ENCODE measurements around the gene NUDT5. TPM values are rescaled to one million over a fixed set of nuclear protein-coding genes. Genes with fewer than 3 reads are reported as not detected.
A peak's percentile ranks its signal among the peaks of the same experiment; 100 is the strongest.

The NUDT5 gene
- total RNA-seq, 1 donor from 2014 or later: 53.5 TPM

DNA sequence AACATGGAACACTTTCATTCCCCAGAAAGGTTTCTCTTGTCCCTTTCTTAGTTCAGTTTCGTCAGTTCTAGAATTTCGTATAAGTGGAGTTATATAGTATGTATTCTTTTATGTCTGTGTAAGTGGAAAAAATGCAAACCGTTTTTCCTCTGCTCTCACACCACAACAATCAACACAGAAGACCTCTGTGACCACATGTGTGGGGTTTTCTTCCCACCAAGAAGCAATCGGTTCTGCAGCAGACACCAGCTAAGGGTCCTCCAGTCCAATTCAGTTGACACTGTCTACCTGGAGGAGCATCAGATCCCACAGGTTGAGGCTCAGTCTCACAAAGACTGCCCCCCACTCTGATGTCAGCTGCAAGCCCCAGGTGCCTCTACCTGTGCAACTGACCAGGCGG, 6.5 kb upstream of the NUDT5 start:
- H3K9me3 Mint-ChIP-seq (ENCODE audit: unreplicated experiment): no peaks in the 10 kb centered on the region
- no peak for DNase-seq
- H3K4me1 Mint-ChIP-seq (ENCODE audit: low read depth, unreplicated experiment): no peaks in the 10 kb centered on the region
- H3K4me3 Mint-ChIP-seq (ENCODE audit: unreplicated experiment): no peak overlapping the region
- H3K27me3 Mint-ChIP-seq (ENCODE audit: unreplicated experiment): no peaks in the 10 kb centered on the region
- H3K36me3 Mint-ChIP-seq (ENCODE audit: unreplicated experiment): peaks cover 9% of the 10 kb centered on the region
- TF ChIP-seq, protein P1, sequence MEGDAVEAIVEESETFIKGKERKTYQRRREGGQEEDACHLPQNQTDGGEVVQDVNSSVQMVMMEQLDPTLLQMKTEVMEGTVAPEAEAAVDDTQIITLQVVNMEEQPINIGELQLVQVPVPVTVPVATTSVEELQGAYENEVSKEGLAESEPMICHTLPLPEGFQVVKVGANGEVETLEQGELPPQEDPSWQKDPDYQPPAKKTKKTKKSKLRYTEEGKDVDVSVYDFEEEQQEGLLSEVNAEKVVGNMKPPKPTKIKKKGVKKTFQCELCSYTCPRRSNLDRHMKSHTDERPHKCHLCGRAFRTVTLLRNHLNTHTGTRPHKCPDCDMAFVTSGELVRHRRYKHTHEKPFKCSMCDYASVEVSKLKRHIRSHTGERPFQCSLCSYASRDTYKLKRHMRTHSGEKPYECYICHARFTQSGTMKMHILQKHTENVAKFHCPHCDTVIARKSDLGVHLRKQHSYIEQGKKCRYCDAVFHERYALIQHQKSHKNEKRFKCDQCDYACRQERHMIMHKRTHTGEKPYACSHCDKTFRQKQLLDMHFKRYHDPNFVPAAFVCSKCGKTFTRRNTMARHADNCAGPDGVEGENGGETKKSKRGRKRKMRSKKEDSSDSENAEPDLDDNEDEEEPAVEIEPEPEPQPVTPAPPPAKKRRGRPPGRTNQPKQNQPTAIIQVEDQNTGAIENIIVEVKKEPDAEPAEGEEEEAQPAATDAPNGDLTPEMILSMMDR (IDR thresholded peaks at IDR 0.05; ENCODE audit: partially characterized antibody, unreplicated experiment): no peak
- no peak overlapping the region for H3K27ac Mint-ChIP-seq (ENCODE audit: unreplicated experiment)

DNA sequence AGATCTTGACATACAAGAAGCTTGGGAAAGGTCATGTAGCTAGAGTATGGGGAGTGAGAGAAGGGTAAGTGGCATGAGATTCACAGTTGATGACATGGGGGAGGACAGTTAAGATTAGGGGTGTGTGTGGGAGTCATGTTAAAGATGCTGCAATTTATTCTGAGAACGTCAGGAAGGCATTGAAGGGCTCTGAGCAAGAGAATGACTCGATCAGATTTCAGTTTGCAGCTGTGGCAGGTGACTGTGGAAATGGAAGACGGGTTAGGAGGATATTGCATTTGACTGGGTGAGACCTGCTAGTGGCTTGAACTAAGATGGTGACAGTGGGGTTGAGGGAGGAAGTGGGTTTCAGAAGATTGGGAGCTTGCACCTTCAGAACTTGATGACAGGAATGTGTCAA, 5.9 kb upstream of the NUDT5 start:
- DNase-seq: no peak
- TF ChIP-seq, protein P1 (IDR thresholded peaks at IDR 0.05; ENCODE audit: partially characterized antibody, unreplicated experiment): no peak
- Mint-ChIP-seq H3K9me3 (ENCODE audit: unreplicated experiment) (peaks cover 3% of the 10 kb centered on the region), H3K27ac (ENCODE audit: unreplicated experiment) (no peak overlapping the region), H3K4me3 (ENCODE audit: unreplicated experiment) (no peak overlapping the region), H3K36me3 (ENCODE audit: unreplicated experiment) (peaks cover 9% of the 10 kb centered on the region), H3K27me3 (ENCODE audit: unreplicated experiment) (no peaks in the 10 kb centered on the region), H3K4me1 (ENCODE audit: low read depth, unreplicated experiment) (peaks cover 2% of the 10 kb centered on the region)

DNA sequence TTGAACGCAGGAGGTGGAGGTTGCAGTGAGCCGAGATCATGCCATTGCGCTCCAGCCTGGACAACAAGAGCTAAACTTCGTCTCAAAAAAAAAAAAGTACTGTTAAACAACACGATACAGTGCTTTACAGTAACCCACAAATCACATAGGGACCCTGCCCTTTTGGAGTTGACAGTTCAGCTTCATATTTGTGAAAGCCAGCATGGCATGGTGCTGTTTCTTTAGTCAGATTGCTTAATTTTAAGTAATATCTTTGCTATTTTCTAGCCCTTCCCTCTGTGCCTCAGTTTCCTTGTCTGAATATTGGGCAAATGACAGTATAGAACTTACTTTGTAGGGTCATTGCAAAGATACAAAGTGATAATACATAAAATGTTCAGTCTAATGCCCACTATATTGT, 5.2 kb upstream of the NUDT5 start:
- DNase-seq: no peak
- TF ChIP-seq, protein P1 (IDR thresholded peaks at IDR 0.05; ENCODE audit: partially characterized antibody, unreplicated experiment): no peak

DNA sequence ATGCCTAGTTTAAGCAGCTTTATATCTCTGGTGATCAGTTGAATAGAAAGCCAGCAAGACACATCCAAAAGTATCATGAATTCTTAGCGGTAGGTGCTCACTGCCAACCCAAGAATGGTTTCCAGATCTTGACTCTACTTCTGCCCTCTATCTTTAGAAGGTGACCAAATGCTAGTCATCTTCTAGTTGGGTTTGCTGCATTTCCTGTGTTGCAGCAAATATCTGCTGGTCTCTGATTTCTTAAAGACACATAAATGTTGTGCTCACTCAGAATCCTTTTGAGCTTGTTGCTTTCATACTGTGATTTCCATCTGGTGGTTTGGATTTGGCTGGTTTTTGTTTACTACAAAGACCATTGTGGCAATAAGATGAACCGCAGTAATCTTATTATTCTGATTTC, 2.5 kb upstream of the NUDT5 start:
- H3K4me3 Mint-ChIP-seq (ENCODE audit: unreplicated experiment): no peak overlapping the region
- H3K4me1 Mint-ChIP-seq (ENCODE audit: low read depth, unreplicated experiment): peaks cover 8% of the 10 kb centered on the region
- peaks cover 6% of the 10 kb centered on the region for H3K27me3 Mint-ChIP-seq (ENCODE audit: unreplicated experiment)
- no peak for DNase-seq
- peaks cover 12% of the 10 kb centered on the region for H3K9me3 Mint-ChIP-seq (ENCODE audit: unreplicated experiment)
- H3K36me3 Mint-ChIP-seq (ENCODE audit: unreplicated experiment): no peaks in the 10 kb centered on the region
- H3K27ac Mint-ChIP-seq (ENCODE audit: unreplicated experiment): no peak overlapping the region
- TF ChIP-seq, protein P1 (IDR thresholded peaks at IDR 0.05; ENCODE audit: partially characterized antibody, unreplicated experiment): no peak

More for the DNA sequence above, 5.2 kb upstream of the NUDT5 start:
- Mint-ChIP-seq H3K27ac (ENCODE audit: unreplicated experiment) (no peak overlapping the region), H3K36me3 (ENCODE audit: unreplicated experiment) (peaks cover 5% of the 10 kb centered on the region), H3K9me3 (ENCODE audit: unreplicated experiment) (peaks cover 5% of the 10 kb centered on the region), H3K4me1 (ENCODE audit: low read depth, unreplicated experiment) (peaks cover 3% of the 10 kb centered on the region), H3K4me3 (ENCODE audit: unreplicated experiment) (no peak overlapping the region), H3K27me3 (ENCODE audit: unreplicated experiment) (peaks cover 2% of the 10 kb centered on the region)

DNA sequence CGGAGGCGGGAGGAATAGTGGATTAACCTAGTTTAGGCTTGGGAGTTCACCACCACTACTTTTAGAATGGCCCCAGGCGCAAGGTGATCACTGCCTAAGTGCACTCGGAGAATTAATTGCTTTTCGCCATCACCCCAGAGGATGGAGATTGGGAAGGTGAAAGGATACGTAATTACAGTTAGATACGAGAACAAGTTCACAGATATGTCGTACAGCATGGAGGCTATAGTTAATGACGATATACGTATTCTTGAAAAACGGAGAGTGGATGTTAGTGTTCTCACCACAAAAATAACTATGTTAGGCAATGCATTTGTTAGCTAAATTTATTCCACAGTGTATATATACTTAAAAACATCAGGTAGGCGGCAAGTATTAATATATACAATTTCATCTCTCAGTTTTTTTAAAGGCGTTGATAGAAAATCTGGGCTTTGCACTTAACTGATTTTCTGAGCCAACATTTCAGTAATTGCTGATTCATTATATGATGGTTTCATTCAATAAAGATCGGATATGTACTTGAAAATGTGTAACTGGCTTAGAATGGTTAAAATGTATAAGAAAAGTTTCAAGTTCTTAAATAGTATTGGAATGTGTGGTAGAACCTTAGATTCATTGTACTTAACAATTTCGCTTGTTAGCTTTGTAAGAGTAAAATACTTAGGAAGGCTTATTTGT, 980 bp upstream of the NUDT5 start:
- TF ChIP-seq, protein P1 (IDR thresholded peaks at IDR 0.05; ENCODE audit: partially characterized antibody, unreplicated experiment): no peak
- peaks cover 11% of the 10 kb centered on the region for H3K4me1 Mint-ChIP-seq (ENCODE audit: low read depth, unreplicated experiment)
- H3K9me3 Mint-ChIP-seq (ENCODE audit: unreplicated experiment): peaks cover 12% of the 10 kb centered on the region
- DNase-seq: no peak
- H3K4me3 Mint-ChIP-seq (ENCODE audit: unreplicated experiment): peak overlapping the region; percentile 99
- no peaks in the 10 kb centered on the region for H3K36me3 Mint-ChIP-seq (ENCODE audit: unreplicated experiment)
- peaks cover 6% of the 10 kb centered on the region for H3K27me3 Mint-ChIP-seq (ENCODE audit: unreplicated experiment)
- peak overlapping the region; percentile 99 for H3K27ac Mint-ChIP-seq (ENCODE audit: unreplicated experiment)

Measured in glutamatergic neuron (in vitro differentiated cells).